HG03558 (cell line): Measurements from ENCODE around the gene NKAIN2.
"Not testable (repeated sequence)": the region's sequence is repeated elsewhere in the genome, so short reads cannot be mapped to it uniquely, and the experiment has no call there.

Experiments
- ATAC-seq: cut with Tn5 transposase; IDR thresholded peaks from one replicate; pipeline ENCODE4 v1.9.1; 2021; ENCODE audit warnings: moderate number of reproducible peaks; ENCODE audit not compliant: unreplicated experiment; ENCODE audit errors: extremely low read depth

NKAIN2 gene

GRCh38 chr6:124535746-124536145, 732.1 kb downstream of the NKAIN2 start:
- no peak for ATAC-seq

GRCh38 chr6:124536157-124536841, 732.6 kb downstream of the NKAIN2 start:
- ATAC-seq: no peak

- no peak for ATAC-seq
Measured at GRCh38 chr6:124536842-124537191, 733.2 kb downstream of the NKAIN2 start.

- no peak for ATAC-seq
Measured at GRCh38 chr6:124539096-124539495, 735.4 kb downstream of the NKAIN2 start.

DNA sequence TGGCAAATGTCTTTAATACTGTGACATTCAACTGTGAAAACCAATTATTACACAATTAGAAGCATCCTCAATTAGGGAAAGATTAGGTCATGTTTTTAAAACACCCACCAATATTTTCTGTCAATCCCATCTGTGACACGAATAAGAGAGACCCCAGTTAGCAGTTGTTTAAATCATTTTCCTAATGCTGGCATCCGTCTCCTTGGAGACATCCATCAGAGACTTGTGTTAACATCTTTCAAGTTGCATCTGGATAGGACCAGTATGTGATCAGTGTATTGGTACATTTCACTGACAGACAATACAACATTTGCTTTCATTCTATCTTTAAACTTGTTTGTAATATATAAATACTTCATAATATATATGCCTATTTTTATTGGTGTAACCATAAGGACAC, 737.9 kb downstream of the NKAIN2 start:
- no peak for ATAC-seq

- ATAC-seq: no peak
Measured at GRCh38 chr6:124546601-124547000, 742.9 kb downstream of the NKAIN2 start.

DNA sequence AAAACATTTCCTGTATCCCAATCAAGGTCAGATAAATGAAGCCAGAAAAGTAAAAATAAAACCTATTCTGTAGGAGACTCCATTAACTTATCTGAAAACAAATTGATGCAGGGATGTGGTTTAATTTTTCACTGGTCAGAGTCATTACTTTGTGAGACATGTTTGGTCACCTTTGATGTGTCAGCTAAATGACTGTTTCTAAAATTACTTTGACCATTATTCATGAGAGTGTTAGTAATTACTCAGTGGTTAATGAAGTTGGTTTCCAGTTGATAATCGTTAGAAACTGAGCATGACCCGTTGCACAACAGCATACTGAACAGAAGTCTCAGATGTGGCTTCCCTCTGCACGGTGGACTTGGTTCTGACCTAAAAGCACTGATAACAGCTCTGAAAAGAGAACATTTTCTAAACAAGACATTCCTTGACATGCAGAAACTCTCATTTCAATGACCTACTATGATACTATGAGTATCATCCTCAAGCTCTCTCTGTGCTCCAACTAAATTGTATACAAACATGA, 748.1 kb downstream of the NKAIN2 start:
- ATAC-seq: no peak

DNA sequence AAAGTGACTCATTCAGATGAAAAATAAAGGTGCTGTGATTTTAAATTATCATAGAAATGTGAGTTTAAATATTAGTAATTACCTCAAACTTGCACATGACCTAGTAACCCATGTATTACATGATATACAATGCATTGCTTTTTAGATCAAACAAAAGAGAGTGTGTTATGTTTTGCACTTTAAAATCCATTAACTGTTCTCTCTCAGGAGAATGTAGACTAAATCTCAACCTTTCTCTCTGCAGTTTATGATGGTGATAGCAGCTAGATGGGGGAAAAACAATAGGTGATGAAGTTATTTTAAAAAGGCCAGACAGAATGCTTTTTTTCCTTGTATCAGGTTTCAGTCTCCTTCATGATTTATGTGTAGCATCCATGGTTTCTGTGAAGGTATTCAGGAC, 754.2 kb downstream of the NKAIN2 start:
- no peak for ATAC-seq

- not testable (repeated sequence) for ATAC-seq
Measured at GRCh38 chr6:124560078-124560477, 756.4 kb downstream of the NKAIN2 start.

- ATAC-seq: no peak
Measured at GRCh38 chr6:124560873-124561567, 757.4 kb downstream of the NKAIN2 start.

DNA sequence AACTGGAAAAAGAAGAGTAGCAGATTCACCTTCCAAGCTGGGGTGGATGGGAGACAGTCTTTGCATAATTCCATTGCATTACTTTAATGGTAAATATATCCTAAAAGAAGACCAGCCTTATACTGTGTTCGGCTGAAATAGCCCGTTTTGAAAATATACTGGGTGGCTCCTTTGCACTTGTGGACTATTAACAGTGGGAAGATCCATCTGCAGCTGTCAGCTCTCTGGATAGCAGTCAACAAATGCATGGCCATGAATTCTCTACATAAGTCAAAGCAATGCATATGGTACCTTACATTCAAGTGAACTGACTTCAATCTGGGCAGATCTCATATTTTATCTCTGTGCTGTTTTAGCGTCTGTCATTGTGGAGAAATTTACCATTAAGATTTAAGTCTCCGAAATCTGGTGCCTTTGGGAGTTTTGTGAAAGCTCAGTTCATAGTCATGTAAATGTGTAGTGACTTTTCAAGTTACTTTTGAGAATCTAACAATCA, 758.0 kb downstream of the NKAIN2 start:
- no peak for ATAC-seq

- not testable (repeated sequence) for ATAC-seq
Measured at GRCh38 chr6:124564125-124564524, 760.5 kb downstream of the NKAIN2 start.

DNA sequence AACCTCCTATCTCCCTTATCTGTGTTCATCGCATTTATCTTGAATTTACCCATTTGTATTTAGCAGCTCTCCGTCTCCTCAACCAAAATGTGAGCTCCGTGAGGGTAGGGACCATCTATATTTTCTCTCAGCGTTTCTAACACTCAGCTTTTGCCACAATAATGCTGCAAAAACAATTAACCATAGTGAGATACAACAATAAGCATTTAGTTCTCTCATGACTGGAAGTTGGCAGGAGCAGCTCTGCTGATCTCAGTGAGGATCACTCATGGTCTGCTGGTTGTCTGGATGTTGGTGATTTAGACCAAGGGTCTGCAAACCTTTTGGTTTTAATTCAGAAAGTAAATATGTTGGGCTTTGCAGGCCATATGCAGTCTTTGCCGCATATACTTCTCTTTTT, 763.7 kb downstream of the NKAIN2 start:
- ATAC-seq: no peak

- no peak for ATAC-seq
Measured at GRCh38 chr6:124573953-124574352, 770.3 kb downstream of the NKAIN2 start.

DNA sequence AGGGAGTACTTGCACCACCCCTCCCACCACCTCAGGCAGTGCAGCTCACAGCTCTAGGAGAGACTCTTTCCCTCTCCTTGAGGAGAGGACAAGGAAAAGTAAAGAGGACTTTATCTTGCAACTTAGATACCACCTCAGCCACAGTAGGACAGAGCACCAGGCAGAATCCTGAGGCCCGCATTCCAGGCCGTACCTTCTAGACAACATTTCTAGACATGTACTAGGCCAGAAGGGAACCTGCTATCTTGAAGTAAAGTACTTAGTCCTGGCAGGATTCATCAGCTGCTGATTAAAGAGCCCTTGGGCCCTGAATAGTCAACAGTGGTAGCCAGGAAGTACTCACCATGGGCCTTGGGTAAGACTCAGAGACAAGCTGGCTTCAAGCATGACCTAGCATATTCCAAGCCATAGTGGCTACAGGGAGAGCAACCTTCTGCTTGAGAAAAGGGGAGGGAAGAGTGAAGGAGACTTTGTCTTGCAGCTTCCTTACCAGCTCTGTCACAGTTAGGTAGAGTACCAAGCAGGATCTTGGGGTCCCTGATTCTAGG, 774.1 kb downstream of the NKAIN2 start:
- no peak for ATAC-seq

- ATAC-seq: no peak
Measured at GRCh38 chr6:124590001-124590400, 786.3 kb downstream of the NKAIN2 start.

DNA sequence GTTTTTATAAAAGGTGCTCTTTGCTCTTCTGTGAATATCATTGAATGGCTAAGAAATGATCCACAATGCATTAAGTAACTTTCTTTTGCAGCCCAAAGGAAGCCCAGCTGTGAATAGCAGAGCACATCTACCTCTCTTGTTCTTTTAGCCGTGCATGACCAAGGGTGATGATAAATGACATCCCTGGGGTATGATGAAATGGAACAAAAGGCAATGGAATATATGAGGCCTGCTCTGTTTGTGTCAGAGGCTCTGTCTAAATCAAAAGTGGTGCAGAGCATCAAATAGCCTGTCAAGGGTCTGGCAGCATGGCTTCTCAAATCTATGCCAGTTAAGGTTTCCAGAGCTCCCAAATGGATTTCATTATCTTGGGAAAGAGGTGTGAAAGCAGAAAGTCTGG, 796.0 kb downstream of the NKAIN2 start:
- ATAC-seq: no peak

- ATAC-seq: no peak
Measured at GRCh38 chr6:124604719-124605118, 801.1 kb downstream of the NKAIN2 start.

DNA sequence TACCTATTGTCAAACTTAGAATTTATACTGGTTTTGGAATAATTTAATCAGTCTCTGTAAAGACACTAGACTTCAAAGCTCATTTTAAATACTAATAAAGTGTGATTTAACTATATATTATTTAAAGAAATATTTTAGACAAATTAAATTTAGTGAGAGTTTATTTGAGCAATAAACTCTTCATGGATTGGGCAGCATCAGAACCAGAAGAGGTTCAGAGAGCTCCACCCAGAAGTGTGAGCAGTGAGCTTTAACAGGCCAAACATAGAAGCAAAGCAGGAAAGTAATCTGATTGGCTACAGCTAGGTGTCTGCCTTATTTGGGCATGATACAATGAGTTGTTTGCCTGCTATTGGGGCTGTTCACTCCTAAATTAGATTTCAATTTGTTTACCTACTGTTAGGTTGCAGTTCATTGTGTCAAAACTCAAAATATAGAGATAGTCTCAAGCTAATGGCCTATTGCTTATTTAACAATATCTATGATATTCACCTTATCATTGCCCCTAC, 803.5 kb downstream of the NKAIN2 start:
- no peak for ATAC-seq

- no peak for ATAC-seq
Measured at GRCh38 chr6:124613031-124613430, 809.4 kb downstream of the NKAIN2 start.

DNA sequence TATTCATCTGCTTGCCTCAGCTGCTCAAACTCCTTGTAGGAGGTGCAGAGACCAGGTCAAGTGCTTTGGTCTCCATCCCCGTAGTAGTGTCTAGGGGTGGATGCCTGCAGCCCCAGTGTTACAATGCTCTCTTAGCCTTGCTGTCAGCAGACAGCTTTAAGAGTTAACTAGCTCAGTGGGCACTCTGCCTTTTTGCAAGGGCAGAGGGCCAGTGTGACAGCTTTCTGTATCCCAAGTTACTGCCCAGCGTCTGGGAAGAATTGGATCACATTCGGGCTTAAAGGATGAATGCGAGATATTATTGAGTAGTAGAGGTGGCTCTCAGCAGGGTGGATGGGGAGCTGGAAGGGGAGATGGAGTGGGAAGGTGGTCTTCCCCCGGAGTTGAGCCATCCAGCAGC, 818.7 kb downstream of the NKAIN2 start:
- ATAC-seq: no peak
